Astrocyte (in vitro differentiated cells and primary cell): ENCODE measurements around the gene ATP1B1.

Source experiments
- EZH2 ChIP-seq: IDR thresholded peaks from 2 replicates; pipeline ENCODE4 v1.6.1; 2012; ENCODE audit warnings: mild to moderate bottlenecking, low read length, inconsistent platforms; ENCODE audit not compliant: insufficient read depth
- TF ChIP-seq, protein P1 (sequence below): IDR thresholded peaks from 2 replicates; pipeline ENCODE4 v1.5.1; 2011; ENCODE audit warnings: low read depth, mild to moderate bottlenecking, inconsistent platforms, low read length, moderate library complexity; ENCODE audit not compliant: insufficient read depth

GRCh38 chr1:169086603-169087455, 19.7 kb upstream of the ATP1B1 start:
- TF ChIP-seq, protein P1, sequence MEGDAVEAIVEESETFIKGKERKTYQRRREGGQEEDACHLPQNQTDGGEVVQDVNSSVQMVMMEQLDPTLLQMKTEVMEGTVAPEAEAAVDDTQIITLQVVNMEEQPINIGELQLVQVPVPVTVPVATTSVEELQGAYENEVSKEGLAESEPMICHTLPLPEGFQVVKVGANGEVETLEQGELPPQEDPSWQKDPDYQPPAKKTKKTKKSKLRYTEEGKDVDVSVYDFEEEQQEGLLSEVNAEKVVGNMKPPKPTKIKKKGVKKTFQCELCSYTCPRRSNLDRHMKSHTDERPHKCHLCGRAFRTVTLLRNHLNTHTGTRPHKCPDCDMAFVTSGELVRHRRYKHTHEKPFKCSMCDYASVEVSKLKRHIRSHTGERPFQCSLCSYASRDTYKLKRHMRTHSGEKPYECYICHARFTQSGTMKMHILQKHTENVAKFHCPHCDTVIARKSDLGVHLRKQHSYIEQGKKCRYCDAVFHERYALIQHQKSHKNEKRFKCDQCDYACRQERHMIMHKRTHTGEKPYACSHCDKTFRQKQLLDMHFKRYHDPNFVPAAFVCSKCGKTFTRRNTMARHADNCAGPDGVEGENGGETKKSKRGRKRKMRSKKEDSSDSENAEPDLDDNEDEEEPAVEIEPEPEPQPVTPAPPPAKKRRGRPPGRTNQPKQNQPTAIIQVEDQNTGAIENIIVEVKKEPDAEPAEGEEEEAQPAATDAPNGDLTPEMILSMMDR: no peak
- no peak for TF ChIP-seq EZH2
